GM12878 (cell line): ENCODE results near the gene GRAMD1A. TPM values are rescaled to one million over a fixed set of nuclear protein-coding genes. Genes with fewer than 3 reads are reported as not detected.

Experiments
- ATAC-seq: fragments of 200-7000 bp; cut with Tn5 transposase; 3 replicates; pipeline ENCODE4 v1.9.1; 2020; ENCODE audit warnings: mild to moderate bottlenecking, moderate library complexity
- BruUV-seq: library from RNA; stranded (reverse); fragments of 400-500 nt; replicated peaks from 2 replicates; lab custom pipeline; 2021; lab: Mats Ljungman, UMichigan
- CTCF ChIA-PET: fragments of 300-600 bp; sonication (Branson Sonifier 250); formaldehyde crosslinking; extraction: SDS; loops from one replicate; lab custom pipeline; 2021; ENCODE audit warnings: inconsistent platforms; lab: Yijun Ruan, JAX
- POLR2A ChIA-PET: fragments of 350-600 bp; formaldehyde crosslinking; extraction: SDS; loops from one replicate; lab custom pipeline; 2021; ENCODE audit warnings: inconsistent platforms; lab: Charles Lee
- RAD21 ChIA-PET: fragments of 300-600 bp; sonication (Branson Sonifier 250); formaldehyde crosslinking; loops from one replicate; lab custom pipeline; 2023; ENCODE audit warnings: antibody characterized with exemption; ENCODE audit not compliant: unreplicated experiment; lab: Charles Lee
- SMC1A ChIA-PET: fragments of 300-600 bp; sonication (Branson Sonifier 250); formaldehyde crosslinking; loops from one replicate; lab custom pipeline; 2023; ENCODE audit not compliant: unreplicated experiment, uncharacterized antibody; lab: Charles Lee
- DNase-seq: peaks from one replicate; pipeline ENCODE4 v3.0.0-alpha.2; 2011; ENCODE audit warnings: low read depth, low spot score
- FAIRE-seq: peaks from 3 replicates; lab custom pipeline; 2011; peaks lifted over from hg19 to GRCh38; lab: Jason Lieb, UNC
- H2AFZ ChIP-seq: 2 replicates; pipeline ENCODE4 v1.6.0; 2011; ENCODE audit warnings: low read depth, low read length, control low read depth; ENCODE audit not compliant: control insufficient read depth
- H3K27ac ChIP-seq: 2 replicates; pipeline ENCODE4 v1.5.1; 2011; ENCODE audit warnings: control low read depth; ENCODE audit not compliant: control insufficient read depth, insufficient read depth
- H3K27me3 ChIP-seq, 2 experiments: replicated peaks in 1 of 2; 2 replicates each; pipeline versions ENCODE4 v1.6.0 to v1.6.1; 2011; ENCODE audit warnings: low read length in 1 of 2; ENCODE audit not compliant: control insufficient read depth in 2 of 2, insufficient read depth in 2 of 2
- H3K36me3 ChIP-seq, 2 experiments: 2 replicates each; pipeline ENCODE4 v1.5.1; 2011; ENCODE audit warnings: low read length in 1 of 2; ENCODE audit not compliant: control insufficient read depth in 2 of 2, insufficient read depth in 2 of 2
- H3K4me1 ChIP-seq: 2 replicates; pipeline ENCODE4 v1.6.1; 2011; ENCODE audit warnings: mild to moderate bottlenecking, low read length, moderate library complexity, mixed read lengths; ENCODE audit not compliant: control insufficient read depth, insufficient read depth
- H3K4me2 ChIP-seq: 2 replicates; pipeline ENCODE4 v1.6.0; 2011; ENCODE audit warnings: control low read depth; ENCODE audit not compliant: control insufficient read depth, insufficient read depth
- H3K4me3 ChIP-seq: fragments of 200-600 bp; sonication (generic); 2 replicates; pipeline ENCODE4 v1.5.1; 2016
- H3K79me2 ChIP-seq: 2 replicates; pipeline ENCODE4 v1.6.0; 2011; ENCODE audit warnings: low read length; ENCODE audit not compliant: control insufficient read depth, insufficient read depth
- H3K9ac ChIP-seq: 2 replicates; pipeline ENCODE4 v1.8.0; 2011; ENCODE audit warnings: low read length, control low read depth, mixed read lengths; ENCODE audit not compliant: control insufficient read depth, insufficient read depth
- H3K9me3 ChIP-seq: replicated peaks from 3 replicates; pipeline ENCODE4 v1.5.1; 2011; ENCODE audit warnings: mild to moderate bottlenecking, low read length; ENCODE audit not compliant: control insufficient read depth, insufficient read depth
- H4K20me1 ChIP-seq: 2 replicates; pipeline ENCODE4 v1.6.0; 2011; ENCODE audit not compliant: control insufficient read depth, insufficient read depth
- BHLHE40 ChIP-seq, 2 experiments: fragments of 450-650 bp in 1 of 2; IDR thresholded peaks; 2 replicates each; pipeline ENCODE4 v1.6.1; 2011 to 2017; ENCODE audit warnings: low read depth in 2 of 2, borderline replicate concordance in 1 of 2, improper control_type of control experiment in 1 of 2, low read length in 1 of 2, mild to moderate bottlenecking in 1 of 2
- CEBPZ ChIP-seq: fragments of 150-350 bp; IDR thresholded peaks from 2 replicates; pipeline ENCODE4 v1.6.1; 2016; ENCODE audit warnings: low read depth, low read length
- DPF2 ChIP-seq: fragments of 450-650 bp; IDR thresholded peaks from 2 replicates; pipeline ENCODE4 v1.6.1; 2017; ENCODE audit warnings: mild to moderate bottlenecking
- FOXM1 ChIP-seq: IDR thresholded peaks from 2 replicates; pipeline ENCODE4 v1.6.1; 2012; ENCODE audit warnings: low read depth, mild to moderate bottlenecking, inconsistent platforms, low read length, moderate library complexity
- GABPA ChIP-seq: IDR thresholded peaks from 2 replicates; pipeline ENCODE4 v1.6.1; 2014; ENCODE audit warnings: antibody characterized with exemption, low read depth, mild to moderate bottlenecking, inconsistent platforms
- IKZF1 ChIP-seq: fragments of 450-650 bp; conservative IDR thresholded peaks from 2 replicates; pipeline ENCODE4 v1.6.1; 2017; ENCODE audit warnings: antibody characterized with exemption, mild to moderate bottlenecking
- IKZF2 ChIP-seq, 2 experiments: fragments of 450-650 bp; IDR thresholded peaks; 2 replicates each; pipeline ENCODE4 v1.6.1; 2017; ENCODE audit warnings: mild to moderate bottlenecking in 2 of 2, moderate library complexity in 2 of 2
- MEF2B ChIP-seq: fragments of 450-650 bp; IDR thresholded peaks from 2 replicates; pipeline ENCODE4 v1.6.1; 2018; ENCODE audit warnings: mild to moderate bottlenecking, moderate library complexity; ENCODE audit not compliant: partially characterized antibody, poor library complexity, severe bottlenecking
- MTA2 ChIP-seq: fragments of 450-650 bp; IDR thresholded peaks from 2 replicates; pipeline ENCODE4 v1.6.1; 2016; ENCODE audit warnings: low read depth, mild to moderate bottlenecking, moderate library complexity
- NFIC ChIP-seq: IDR thresholded peaks from 2 replicates; pipeline ENCODE4 v1.6.1; 2012; ENCODE audit warnings: low read depth, mild to moderate bottlenecking, inconsistent platforms, low read length, moderate library complexity
- NRF1 ChIP-seq: conservative IDR thresholded peaks from 2 replicates; pipeline ENCODE4 v1.6.1; 2011; ENCODE audit warnings: mild to moderate bottlenecking, low read depth, low read length, improper control_type of control experiment
- PAX8 ChIP-seq: fragments of 450-650 bp; IDR thresholded peaks from 2 replicates; pipeline ENCODE4 v1.6.1; 2017; ENCODE audit warnings: mild to moderate bottlenecking, moderate library complexity
- RUNX3 ChIP-seq: IDR thresholded peaks from 2 replicates; pipeline ENCODE4 v1.6.1; 2012; ENCODE audit warnings: low read length, inconsistent platforms
- WRNIP1 ChIP-seq: IDR thresholded peaks from 2 replicates; pipeline ENCODE4 v1.6.1; 2011; ENCODE audit warnings: low read depth, low read length, improper control_type of control experiment, borderline replicate concordance
- WGBS: methylation state at CpG from one replicate; pipeline ENCODE4 v1.1.6; 2016; ENCODE audit warnings: low lambda C conversion rate; ENCODE audit not compliant: insufficient replicate concordance, insufficient coverage; ENCODE audit errors: missing lambda C conversion rate; 5-methylcytosine and 5-hydroxymethylcytosine counted together
- in situ Hi-C: fragments of 300-500 bp; cut with MboI; formaldehyde crosslinking; loops from 9 replicates; pipeline ENCODE4 v1.14.3; 2018; ENCODE audit warnings: mixed read lengths
- intact Hi-C: fragments of 100-400 bp; cut with micrococcal nuclease; formaldehyde crosslinking; loops from one replicate; pipeline ENCODE4 v1.14.2; 2022; ENCODE audit not compliant: unreplicated experiment
- polyA plus RNA-seq, 11 experiments: library from polyadenylated mRNA; depleted of rRNA in 4 of 11; unstranded in 6 of 11; stranded (reverse) in 5 of 11; fragments of >200 nt; fragmentation: Nextera tagmentation in 4 of 11; fragmentation: Illumina TruSeq in 1 of 11; extraction: Ambion mirVana in 4 of 11; extraction: Trizol in 1 of 11; gene quantifications; 1 replicate in 1 of 11; 2 replicates in 10 of 11; pipeline versions ENCODE4 v1.2.1 to v1.2.3, GENCODE V29; 2011 to 2016; ENCODE audit warnings: inconsistent platforms in 2 of 11, missing spikeins in 2 of 11, low read depth in 1 of 11
- total RNA-seq, 4 experiments: library from RNA; depleted of rRNA in 3 of 4; stranded (reverse); fragments of >200 nt in 3 of 4; fragmentation: Illumina TruSeq in 1 of 4; extraction: Trizol in 1 of 4; gene quantifications; 2 replicates each; pipeline versions ENCODE4 v1.2.1 to v1.2.3, GENCODE V29; 2013 to 2021

Gene GRAMD1A
- total and polyA plus RNA-seq, 10 of the 15 experiments (the other 5 are each of a cell fraction or from before 2014, with no cell fraction given): 0.79 to 73.6 (median 35.3) TPM

- 90% methylated on average over 1 of the region's 1 CpG for WGBS
- POLR2A ChIA-PET: interaction anchor here (0.6 to 3.1 kb wide), 4 partner anchors 12 to 340 kb away, joined by 4 to 38 read pairs (median 6); partner anchors contain the start of gene GRAMD1A
- H3K27ac ChIP-seq: peak overlapping the region; percentile 28; the same call in 1 of the 2 replicates
- CTCF ChIA-PET: interaction anchor here (1.2 to 4.6 kb wide), 3 partner anchors 16 to 79 kb away, joined by 3 to 26 read pairs (median 10); no protein-coding TSS in a partner anchor
- ATAC-seq (no peak), FAIRE-seq (no peak), DNase-seq (no peak)
- no peaks in the 10 kb centered on the region for H3K79me2 ChIP-seq
- intact Hi-C loops (no loop called here), in situ Hi-C loops (no loop called here)
- TF ChIP-seq NRF1 (no peak), PAX8 (no peak), MTA2 (no peak)
- no peaks in the 10 kb centered on the region for H4K20me1 ChIP-seq
- H3K36me3 ChIP-seq: no peaks in the 10 kb centered on the region
- H3K9ac ChIP-seq: no peak overlapping the region
- no peaks in the 10 kb centered on the region for H3K9me3 ChIP-seq
- H3K4me3 ChIP-seq: no peak overlapping the region
- BruUV-seq: no TSS peak
- SMC1A ChIA-PET: interaction anchor here (1.1 to 2.6 kb wide), 5 partner anchors 9 to 24 kb away, joined by 3 to 17 read pairs (median 5); no protein-coding TSS in a partner anchor
- H3K27me3 ChIP-seq: no peaks in the 10 kb centered on the region
- RAD21 ChIA-PET: interaction anchor here (0.7 to 3.4 kb wide), 3 partner anchors 12 to 25 kb away, joined by 5 to 33 read pairs (median 13); partner anchors contain the start of gene GRAMD1A
- no peak overlapping the region for H3K4me2 ChIP-seq
- peaks cover 4% of the 10 kb centered on the region; the same call in 1 of the 2 replicates for H3K4me1 ChIP-seq
- no peak overlapping the region for H2AFZ ChIP-seq
Observed at GRCh38 chr19:34988119-34988518, 12.0 kb upstream of the GRAMD1A start.

GRCh38 chr19:34989298-34989697 lies 10.8 kb upstream of the GRAMD1A start:
- SMC1A ChIA-PET: interaction anchor here (0.6 to 2.6 kb wide), 8 partner anchors 8 to 97 kb away, joined by 3 to 17 read pairs (median 4); partner anchors contain the start of gene GRAMD1A
- TSS peak; percentile 80 for BruUV-seq
- WGBS: 14% methylated on average over 6 of the region's 6 CpGs
- TF ChIP-seq RUNX3: peak; percentile 30; the same call in 1 of the 2 replicates
- peak; percentile 35 for TF ChIP-seq DPF2
- peak; percentile 45; the same call in 1 of the 2 replicates for TF ChIP-seq NFIC
- no peak for TF ChIP-seq CEBPZ
- TF ChIP-seq GABPA: no peak
- TF ChIP-seq IKZF1: peak; percentile 78
- TF ChIP-seq FOXM1: peak; percentile 26; the same call in 1 of the 2 replicates
- TF ChIP-seq WRNIP1: no peak
- no peak for TF ChIP-seq BHLHE40 (IDR thresholded peaks at IDR 0.05; ENCODE audit: borderline replicate concordance in 1 of 2, low read depth in 2 of 2, low read length in 1 of 2)
- peak in 1 of 2 experiments; percentile 61; a peak in 2 of 4 replicates for TF ChIP-seq IKZF2 (IDR thresholded peaks at IDR 0.05)
- TF ChIP-seq MEF2B: peak; percentile 57

More at GRCh38 chr19:34989298-34989697, 10.8 kb upstream of the GRAMD1A start:
- no peak for FAIRE-seq
- Histone ChIP-seq H3K27ac (peak overlapping the region; percentile 38), H2AFZ (no peak overlapping the region; the same call in 1 of the 2 replicates), H3K79me2 (no peaks in the 10 kb centered on the region), H3K4me2 (no peak overlapping the region), H4K20me1 (no peaks in the 10 kb centered on the region), H3K9me3 (no peaks in the 10 kb centered on the region; the same call in 2 of the 3 replicates), H3K27me3 (no peaks in the 10 kb centered on the region), H3K4me3 (no peak overlapping the region), H3K36me3 (no peaks in the 10 kb centered on the region), H3K4me1 (peaks cover 4% of the 10 kb centered on the region; the same call in 1 of the 2 replicates), H3K9ac (no peak overlapping the region)
- CTCF ChIA-PET: interaction anchor here (1.1 to 4.6 kb wide), 7 partner anchors 10 to 350 kb away, joined by 3 to 26 read pairs (median 3); partner anchors contain the start of gene GRAMD1A
- RAD21 ChIA-PET: interaction anchor here (0.6 to 3.4 kb wide), 8 partner anchors 9 to 1697 kb away, joined by 3 to 33 read pairs (median 6); partner anchors contain the start of gene GRAMD1A
- DNase-seq: no peak
- in situ Hi-C loops (no loop called here), intact Hi-C loops (no loop called here)
- POLR2A ChIA-PET: interaction anchor here (0.6 to 3.1 kb wide), 7 partner anchors 11 to 713 kb away, joined by 3 to 38 read pairs (median 4); partner anchors contain the start of gene GRAMD1A
- ATAC-seq: peak; percentile 52
